T-cell (primary cell): ENCODE measurements around the gene ACSL6. TPM values are rescaled to one million over a fixed set of nuclear protein-coding genes. Genes with fewer than 3 reads are reported as not detected.
A peak's percentile ranks its signal among the peaks of the same experiment; 100 is the strongest.

Experiments
- ATAC-seq, 4 experiments: fragments of 200-7000 bp in 3 of 4; fragments of 150-1000 bp in 1 of 4; cut with Tn5 transposase; replicated peaks in 1 of 4; 1 replicate in 3 of 4; 2 replicates in 1 of 4; pipeline ENCODE4 v1.10.0; 2021; ENCODE audit warnings: moderate library complexity in 3 of 4, mild to moderate bottlenecking in 2 of 4, moderate number of reproducible peaks in 1 of 4
- CTCF ChIA-PET, 2 donors: fragments of 300-600 bp; sonication (Branson Sonifier 250); formaldehyde crosslinking; loops; one replicate each; lab custom pipeline; 2022; ENCODE audit warnings: antibody characterized with exemption in 2 of 2; lab: Charles Lee
- POLR2A ChIA-PET, 2 donors: fragments of 300-600 bp; sonication (Branson Sonifier 250); formaldehyde crosslinking; loops; one replicate each; lab custom pipeline; 2022; ENCODE audit warnings: antibody characterized with exemption in 2 of 2; lab: Charles Lee
- DNase-seq, 35 experiments: peaks; one replicate each; pipeline versions ENCODE4 v3.0.0 to v3.0.0-alpha.2; 2013 to 2023
- H3K27ac ChIP-seq: one replicate; pipeline ENCODE4 v1.5.1; 2013; ENCODE audit warnings: low read length
- H3K27me3 ChIP-seq, 2 experiments: replicated peaks in 1 of 2; 1 replicate in 1 of 2; 2 replicates in 1 of 2; pipeline versions ENCODE4 v1.6.1 to v1.7.0; 2013; ENCODE audit warnings: low read length in 1 of 2, mixed read lengths in 1 of 2; ENCODE audit not compliant: control insufficient read depth in 2 of 2, insufficient read depth in 2 of 2; ENCODE audit errors: extremely low read depth in 1 of 2
- H3K36me3 ChIP-seq, 2 donors: 1 replicate in 1 of 2; 2 replicates in 1 of 2; pipeline versions ENCODE4 v1.6.1 to v1.7.0; 2013; ENCODE audit warnings: low read length in 1 of 2; ENCODE audit not compliant: control insufficient read depth in 2 of 2, insufficient read depth in 1 of 2; ENCODE audit errors: extremely low read depth in 1 of 2
- H3K4me1 ChIP-seq, 2 experiments: 1 replicate in 1 of 2; 2 replicates in 1 of 2; pipeline versions ENCODE4 v1.6.1 to v1.7.0; 2013; ENCODE audit warnings: low read length in 2 of 2, mixed read lengths in 1 of 2; ENCODE audit not compliant: insufficient read depth in 2 of 2, control insufficient read depth in 1 of 2; ENCODE audit errors: extremely low read depth in 1 of 2
- H3K4me3 ChIP-seq, 2 donors: 1 replicate in 1 of 2; 2 replicates in 1 of 2; pipeline versions ENCODE4 v1.5.1 to v1.7.0; 2013; ENCODE audit warnings: mild to moderate bottlenecking in 2 of 2, low read length in 1 of 2, moderate library complexity in 1 of 2; ENCODE audit not compliant: control insufficient read depth in 1 of 2; ENCODE audit errors: extremely low read depth in 1 of 2
- H3K9me3 ChIP-seq: 2 replicates; pipeline ENCODE4 v1.7.0; 2013
- H3K27ac Mint-ChIP-seq, 2 donors: one replicate each; pipeline ENCODE4 v1.8.0; 2020 to 2021; ENCODE audit warnings: mild to moderate bottlenecking in 2 of 2, mixed read lengths in 2 of 2
- H3K27me3 Mint-ChIP-seq, 2 donors: one replicate each; pipeline ENCODE4 v1.8.0; 2021 to 2022; ENCODE audit warnings: mixed read lengths in 2 of 2
- H3K36me3 Mint-ChIP-seq: one replicate; pipeline ENCODE4 v1.8.0; 2021; ENCODE audit warnings: mixed read lengths
- H3K4me1 Mint-ChIP-seq, 3 donors: one replicate each; pipeline ENCODE4 v1.8.0; 2020 to 2022; ENCODE audit warnings: mixed read lengths in 3 of 3, mild to moderate bottlenecking in 1 of 3
- H3K4me3 Mint-ChIP-seq, 3 donors: one replicate each; pipeline ENCODE4 v1.8.0; 2020 to 2022; ENCODE audit warnings: mild to moderate bottlenecking in 3 of 3, mixed read lengths in 3 of 3, moderate library complexity in 3 of 3
- H3K9me3 Mint-ChIP-seq, 3 donors: one replicate each; pipeline ENCODE4 v1.8.0; 2020 to 2022; ENCODE audit warnings: mixed read lengths in 3 of 3
- WGBS: methylation state at CpG from one replicate; pipeline ENCODE4 v1.1.5; 2013; ENCODE audit warnings: missing lambda C conversion rate; ENCODE audit not compliant: insufficient coverage; 5-methylcytosine and 5-hydroxymethylcytosine counted together
- total RNA-seq, 35 experiments: library from RNA in 6 of 35; stranded (reverse) in 6 of 35; fragments of 120-200 nt in 1 of 35; gene quantifications; one replicate each; pipeline versions ENCODE4 v1.2.1 to v1.2.4 and lab custom pipeline; 2013 to 2026

ACSL6 gene
- total RNA-seq, 5 donors from 2014 or later (not counting 1 experiment from before 2014, with no cell fraction given): 23.7 to 42.9 (median 27.8) TPM

GRCh38 chr5:132054697-132055440 lies 43.4 kb upstream of the ACSL6 start:
- peaks cover 0 to 51% of the 10 kb centered on the region in 2 experiments for H3K4me1 ChIP-seq
- Mint-ChIP-seq H3K4me3 (no peak overlapping the region), H3K4me1 (peaks cover 39 to 53% (median 47%) of the 10 kb centered on the region in 3 donors), H3K27me3 (peaks cover 0 to 3% of the 10 kb centered on the region in 2 donors), H3K27ac (peak overlapping the region in 1 of 2 donors; percentile 58), H3K36me3 (no peaks in the 10 kb centered on the region), H3K9me3 (no peaks in the 10 kb centered on the region)
- no peak overlapping the region for H3K4me3 ChIP-seq
- ChIA-PET CTCF (interaction anchor here in 1 of 2 donors (0.6 to 0.8 kb wide), 2 partner anchors 8 to 30 kb away, joined by 3 read pairs; no protein-coding TSS in a partner anchor), POLR2A (no interaction called here)
- DNase-seq (peak in 3 of 35 experiments; percentile 7 to 22 (median 9)), ATAC-seq (no peak)
- H3K9me3 ChIP-seq: no peaks in the 10 kb centered on the region
- peaks cover 0 to 17% of the 10 kb centered on the region in 2 experiments for H3K27me3 ChIP-seq
- no peaks in the 10 kb centered on the region for H3K36me3 ChIP-seq
- peak overlapping the region; percentile 89 for H3K27ac ChIP-seq
- 64% methylated on average over 3 of the region's 9 CpGs for WGBS

GRCh38 chr5:132054031-132054696 lies 42.7 kb upstream of the ACSL6 start:
- Histone ChIP-seq H3K9me3 (no peaks in the 10 kb centered on the region), H3K36me3 (no peaks in the 10 kb centered on the region), H3K27me3 (peaks cover 0 to 17% of the 10 kb centered on the region in 2 experiments), H3K27ac (no peak overlapping the region), H3K4me1 (peaks cover 0 to 44% of the 10 kb centered on the region in 2 experiments), H3K4me3 (no peak overlapping the region)
- ATAC-seq: no peak
- Mint-ChIP-seq H3K4me3 (no peak overlapping the region), H3K9me3 (no peaks in the 10 kb centered on the region), H3K4me1 (peaks cover 39 to 47% (median 41%) of the 10 kb centered on the region in 3 donors), H3K36me3 (no peaks in the 10 kb centered on the region), H3K27ac (no peak overlapping the region), H3K27me3 (peaks cover 0 to 3% of the 10 kb centered on the region in 2 donors)
- ChIA-PET CTCF (no interaction called here), POLR2A (no interaction called here)
- peak in 3 of 35 experiments; percentile 3 to 17 (median 7) for DNase-seq
- WGBS: 94% methylated on average over 8 of the region's 10 CpGs

- Histone ChIP-seq H3K36me3 (no peaks in the 10 kb centered on the region), H3K9me3 (no peaks in the 10 kb centered on the region), H3K27ac (no peak overlapping the region), H3K27me3 (peaks cover 0 to 17% of the 10 kb centered on the region in 2 experiments), H3K4me1 (peaks cover 0 to 37% of the 10 kb centered on the region in 2 experiments), H3K4me3 (no peak overlapping the region)
- no peak for ATAC-seq
- Mint-ChIP-seq H3K4me1 (peaks cover 37 to 41% (median 39%) of the 10 kb centered on the region in 3 donors), H3K4me3 (no peak overlapping the region), H3K9me3 (no peaks in the 10 kb centered on the region), H3K27ac (no peak overlapping the region), H3K27me3 (peaks cover 0 to 3% of the 10 kb centered on the region in 2 donors), H3K36me3 (no peaks in the 10 kb centered on the region)
- CTCF ChIA-PET: no interaction called here
- 33% methylated on average over 1 of the region's 4 CpGs for WGBS
- DNase-seq: peak in 2 of 35 experiments; percentile 3 to 5
- POLR2A ChIA-PET: interaction anchor here (0.6 to 0.7 kb wide), 2 partner anchors 145 to 501 kb away, joined by 3 read pairs; no protein-coding TSS in a partner anchor
Observed at GRCh38 chr5:132053483-132053882, 42.0 kb upstream of the ACSL6 start.

GRCh38 chr5:132052520-132052919 lies 41.1 kb upstream of the ACSL6 start:
- peaks cover 32 to 36% (median 32%) of the 10 kb centered on the region in 3 donors for H3K4me1 Mint-ChIP-seq
- ChIA-PET CTCF (no interaction called here), POLR2A (interaction anchor here (0.6 to 0.7 kb wide), 2 partner anchors 144 to 500 kb away, joined by 3 read pairs; no protein-coding TSS in a partner anchor)
- Histone ChIP-seq H3K9me3 (no peaks in the 10 kb centered on the region), H3K27me3 (peaks cover 0 to 17% of the 10 kb centered on the region in 2 experiments), H3K27ac (no peak overlapping the region), H3K36me3 (no peaks in the 10 kb centered on the region), H3K4me3 (no peak overlapping the region), H3K4me1 (peaks cover 0 to 34% of the 10 kb centered on the region in 2 experiments)
- no peaks in the 10 kb centered on the region for H3K9me3 Mint-ChIP-seq
- H3K27me3 Mint-ChIP-seq: peaks cover 0 to 3% of the 10 kb centered on the region in 2 donors
- no peaks in the 10 kb centered on the region for H3K36me3 Mint-ChIP-seq
- DNase-seq (peak in 1 of 35 experiments; percentile 10), ATAC-seq (no peak)
- H3K4me3 Mint-ChIP-seq: no peak overlapping the region
- 81% methylated on average over 9 of the region's 10 CpGs for WGBS
- H3K27ac Mint-ChIP-seq: no peak overlapping the region

GRCh38 chr5:132050661-132051552 lies 39.4 kb upstream of the ACSL6 start:
- Histone ChIP-seq H3K9me3 (no peaks in the 10 kb centered on the region), H3K27ac (no peak overlapping the region), H3K4me3 (no peak overlapping the region), H3K4me1 (peaks cover 0 to 17% of the 10 kb centered on the region in 2 experiments), H3K27me3 (peaks cover 0 to 17% of the 10 kb centered on the region in 2 experiments), H3K36me3 (no peaks in the 10 kb centered on the region)
- POLR2A ChIA-PET: no interaction called here
- WGBS: 72% methylated on average over 3 of the region's 9 CpGs
- peak in 2 of 35 experiments; percentile 3 to 9 for DNase-seq
- Mint-ChIP-seq H3K9me3 (no peaks in the 10 kb centered on the region), H3K4me1 (peaks cover 16 to 20% (median 17%) of the 10 kb centered on the region in 3 donors), H3K36me3 (no peaks in the 10 kb centered on the region), H3K4me3 (no peak overlapping the region), H3K27me3 (peaks cover 0 to 3% of the 10 kb centered on the region in 2 donors), H3K27ac (no peak overlapping the region)
- ATAC-seq: no peak
- CTCF ChIA-PET: interaction anchor here in 1 of 2 donors (0.5 kb wide), 1 partner anchor 521 kb away, joined by 4 read pairs; no protein-coding TSS in a partner anchor
